ENCODE measurements around the gene NCL.

DNA sequence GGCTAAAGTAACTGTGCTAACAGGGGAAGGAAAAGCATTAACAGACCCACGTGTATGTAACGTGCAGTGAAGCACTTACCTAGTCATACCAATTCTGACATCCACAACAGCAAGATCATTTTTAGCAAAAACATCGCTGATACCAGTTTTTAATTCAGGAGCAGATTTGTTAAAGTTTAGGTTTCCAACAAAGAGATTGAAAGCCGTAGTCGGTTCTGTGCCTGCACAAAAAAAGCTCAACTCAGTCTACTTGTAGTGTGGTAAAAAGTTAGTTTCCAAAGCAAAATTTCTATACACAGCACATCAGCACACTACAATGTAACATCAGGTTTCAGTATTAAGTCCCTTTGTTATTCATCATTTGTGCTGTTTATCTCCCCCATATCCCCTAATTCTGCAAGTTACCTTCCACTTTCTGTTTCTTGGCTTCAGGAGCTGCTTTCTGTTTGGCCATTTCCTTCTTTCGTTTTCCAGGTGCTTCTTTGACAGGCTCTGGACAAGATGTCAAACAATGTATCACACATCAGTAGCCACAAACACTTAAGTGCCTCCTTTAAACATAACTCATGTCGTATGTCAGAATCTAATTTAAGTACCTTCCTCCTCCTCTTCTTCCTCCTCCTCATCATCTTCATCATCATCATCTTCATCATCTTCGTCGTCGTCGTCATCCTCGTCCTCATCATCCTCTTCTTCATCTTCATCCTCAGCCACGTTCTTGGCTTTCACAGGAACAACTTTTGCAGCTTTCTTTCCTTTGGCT, 4.0 kb downstream of the NCL start:
- no peak for TF ChIP-seq POLR2A (IDR thresholded peaks at IDR 0.05)
- no peak for TF ChIP-seq CTCF (IDR thresholded peaks at IDR 0.05)
- TF ChIP-seq EP300 (IDR thresholded peaks at IDR 0.05): no peak

Data from ovary (tissue), 3 donors.